Ishikawa (cell line): ENCODE measurements around the gene BMP8A.
A peak's percentile ranks its signal among the peaks of the same experiment; 100 is the strongest.

ENCODE experiments used
- CEBPB ChIP-seq: IDR thresholded peaks from 2 replicates; pipeline ENCODE4 v1.6.1; 2012
- CREB1 ChIP-seq: IDR thresholded peaks from 2 replicates; pipeline ENCODE4 v1.6.1; 2012; ENCODE audit warnings: low read depth
- EGR1 ChIP-seq: IDR thresholded peaks from 2 replicates; pipeline ENCODE4 v1.6.1; 2012
- EP300 ChIP-seq: IDR thresholded peaks from 2 replicates; pipeline ENCODE4 v1.6.1; 2012; ENCODE audit warnings: borderline replicate concordance
- FOXM1 ChIP-seq: IDR thresholded peaks from 2 replicates; pipeline ENCODE4 v1.6.1; 2012; ENCODE audit warnings: low read depth, borderline replicate concordance
- MAX ChIP-seq: IDR thresholded peaks from 2 replicates; pipeline ENCODE4 v1.6.1; 2012
- NFIC ChIP-seq: IDR thresholded peaks from 2 replicates; pipeline ENCODE4 v1.6.1; 2012
- RAD21 ChIP-seq: IDR thresholded peaks from 2 replicates; pipeline ENCODE4 v1.6.1; 2012; ENCODE audit warnings: low read depth
- REST ChIP-seq: IDR thresholded peaks from 2 replicates; pipeline ENCODE4 v1.6.1; 2012; ENCODE audit warnings: low read depth, mild to moderate bottlenecking
- TAF1 ChIP-seq: IDR thresholded peaks from 2 replicates; pipeline ENCODE4 v1.6.1; 2012; ENCODE audit warnings: low read depth, mild to moderate bottlenecking
- TCF12 ChIP-seq: IDR thresholded peaks from 2 replicates; pipeline ENCODE4 v1.6.1; 2012; ENCODE audit warnings: low read depth
- TEAD4 ChIP-seq: IDR thresholded peaks from 2 replicates; pipeline ENCODE4 v1.6.1; 2012
- USF1 ChIP-seq: IDR thresholded peaks from 2 replicates; pipeline ENCODE4 v1.6.1; 2012
- YY1 ChIP-seq: IDR thresholded peaks from 2 replicates; pipeline ENCODE4 v1.6.1; 2012; ENCODE audit warnings: low read depth
- ZBTB7A ChIP-seq: IDR thresholded peaks from 2 replicates; pipeline ENCODE4 v1.6.1; 2012; ENCODE audit warnings: low read depth

The BMP8A gene

GRCh38 chr1:39529901-39530535, 38.6 kb downstream of the BMP8A start:
- no peak for TF ChIP-seq TEAD4
- TF ChIP-seq CEBPB, result no peak
- TF ChIP-seq FOXM1, result no peak
- no peak for TF ChIP-seq NFIC
- TF ChIP-seq EP300, result no peak
- TF ChIP-seq TCF12, result no peak
- TF ChIP-seq RAD21, result no peak
- no peak for TF ChIP-seq TAF1
- TF ChIP-seq CREB1, result no peak
- TF ChIP-seq REST, result no peak
- TF ChIP-seq YY1, result no peak
- TF ChIP-seq EGR1, result no peak
- TF ChIP-seq USF1, result no peak
- TF ChIP-seq MAX, result no peak
- TF ChIP-seq ZBTB7A, result no peak

GRCh38 chr1:39531526-39531925, 40.1 kb downstream of the BMP8A start:
- no peak for TF ChIP-seq FOXM1
- TF ChIP-seq EGR1, result no peak
- no peak for TF ChIP-seq TAF1
- no peak for TF ChIP-seq CREB1
- no peak for TF ChIP-seq USF1
- no peak for TF ChIP-seq NFIC

GRCh38 chr1:39533442-39533841, 42.0 kb downstream of the BMP8A start:
- no peak for TF ChIP-seq ZBTB7A
- TF ChIP-seq MAX, result no peak
- TF ChIP-seq TEAD4, result no peak
- no peak for TF ChIP-seq EGR1

GRCh38 chr1:39538531-39539251, 47.3 kb downstream of the BMP8A start:
- TF ChIP-seq ZBTB7A (no peak), EGR1 (no peak), CREB1 (no peak), YY1 (no peak), USF1 (no peak), TAF1 (no peak), NFIC (no peak), TEAD4 (no peak), EP300 (no peak), MAX (no peak), TCF12 (no peak), CEBPB (no peak), FOXM1 (no peak), RAD21 (no peak), REST (no peak)

GRCh38 chr1:39539252-39539790, 47.9 kb downstream of the BMP8A start:
- no peak for TF ChIP-seq USF1
- TF ChIP-seq RAD21, result peak; percentile 82
